LoVo (cell line): ENCODE data around the gene ECPAS.
"Not testable (repeated sequence)": the region's sequence is repeated elsewhere in the genome, so short reads cannot be mapped to it uniquely, and the experiment has no call there.

Source experiments
- DNase-seq: peaks from one replicate; pipeline ENCODE4 v3.0.0-alpha.2; 2016; ENCODE audit warnings: low spot score

Gene ECPAS, protein sequence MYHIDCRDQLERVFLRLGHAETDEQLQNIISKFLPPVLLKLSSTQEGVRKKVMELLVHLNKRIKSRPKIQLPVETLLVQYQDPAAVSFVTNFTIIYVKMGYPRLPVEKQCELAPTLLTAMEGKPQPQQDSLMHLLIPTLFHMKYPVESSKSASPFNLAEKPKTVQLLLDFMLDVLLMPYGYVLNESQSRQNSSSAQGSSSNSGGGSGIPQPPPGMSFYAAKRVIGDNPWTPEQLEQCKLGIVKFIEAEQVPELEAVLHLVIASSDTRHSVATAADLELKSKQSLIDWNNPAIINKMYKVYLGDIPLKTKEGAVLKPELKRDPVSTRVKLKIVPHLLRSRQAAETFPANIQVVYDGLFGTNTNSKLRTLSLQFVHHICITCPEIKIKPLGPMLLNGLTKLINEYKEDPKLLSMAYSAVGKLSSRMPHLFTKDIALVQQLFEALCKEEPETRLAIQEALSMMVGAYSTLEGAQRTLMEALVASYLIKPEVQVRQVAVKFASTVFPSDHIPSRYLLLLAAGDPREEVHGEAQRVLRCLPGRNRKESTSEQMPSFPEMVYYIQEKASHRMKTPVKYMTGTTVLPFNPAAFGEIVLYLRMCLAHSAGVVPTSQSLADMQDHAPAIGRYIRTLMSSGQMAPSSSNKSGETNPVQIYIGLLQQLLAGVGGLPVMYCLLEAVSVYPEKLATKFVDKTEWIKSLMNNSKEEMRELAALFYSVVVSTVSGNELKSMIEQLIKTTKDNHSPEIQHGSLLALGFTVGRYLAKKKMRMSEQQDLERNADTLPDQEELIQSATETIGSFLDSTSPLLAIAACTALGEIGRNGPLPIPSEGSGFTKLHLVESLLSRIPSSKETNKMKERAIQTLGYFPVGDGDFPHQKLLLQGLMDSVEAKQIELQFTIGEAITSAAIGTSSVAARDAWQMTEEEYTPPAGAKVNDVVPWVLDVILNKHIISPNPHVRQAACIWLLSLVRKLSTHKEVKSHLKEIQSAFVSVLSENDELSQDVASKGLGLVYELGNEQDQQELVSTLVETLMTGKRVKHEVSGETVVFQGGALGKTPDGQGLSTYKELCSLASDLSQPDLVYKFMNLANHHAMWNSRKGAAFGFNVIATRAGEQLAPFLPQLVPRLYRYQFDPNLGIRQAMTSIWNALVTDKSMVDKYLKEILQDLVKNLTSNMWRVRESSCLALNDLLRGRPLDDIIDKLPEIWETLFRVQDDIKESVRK (N-terminal part only)

GRCh38 chr9:111483858-111484571 is at the start of gene ECPAS:
Gene ECPAS (minus strand): TSS chr9:111484383. CDS start chr9:111472918, 11,465 bp downstream.
- peak; percentile 81 for DNase-seq

GRCh38 chr9:111533099-111533790 is 49.1 kb upstream of the ECPAS start:
- DNase-seq = no peak

DNA sequence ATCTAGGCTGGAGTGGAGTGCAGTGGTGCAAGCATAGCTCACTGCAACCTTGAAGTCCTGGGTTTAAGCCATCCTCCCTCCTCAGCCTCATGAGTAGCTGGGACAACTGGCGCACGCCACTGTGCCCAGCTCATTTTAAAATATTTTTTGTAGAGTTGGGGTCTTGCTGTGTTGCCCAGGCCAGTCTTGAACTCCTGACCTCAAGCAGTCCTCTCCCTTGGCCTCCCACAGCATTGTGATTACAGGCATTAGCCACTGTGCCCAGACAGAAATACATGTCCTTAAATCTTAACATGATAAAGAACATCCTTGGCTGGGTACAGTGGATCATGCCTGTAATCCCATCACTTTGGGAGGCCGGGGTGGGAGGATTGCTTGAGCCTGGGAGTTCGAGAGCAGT is 47.5 kb upstream of the ECPAS start:
- DNase-seq = no peak

DNA sequence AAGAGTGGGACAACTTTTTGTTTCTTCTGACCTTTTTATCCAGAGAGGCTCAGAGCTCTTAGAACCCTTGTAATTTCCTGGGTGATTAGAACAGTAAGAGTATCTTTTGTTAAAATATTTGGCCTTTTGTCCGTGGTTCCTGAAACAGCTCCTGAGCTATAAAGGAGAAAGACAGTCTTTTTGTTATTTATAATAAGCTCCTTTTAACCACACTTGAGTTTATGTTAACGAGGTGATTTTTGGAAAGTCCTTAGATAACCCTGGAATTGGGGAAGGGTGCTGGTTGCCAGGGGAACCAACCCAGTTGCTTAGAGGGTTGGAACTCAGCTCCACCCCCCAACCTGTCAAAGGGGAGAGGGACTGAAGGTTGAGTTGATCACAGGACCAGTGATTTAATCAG is 45.6 kb upstream of the ECPAS start:
- no peak for DNase-seq

DNA sequence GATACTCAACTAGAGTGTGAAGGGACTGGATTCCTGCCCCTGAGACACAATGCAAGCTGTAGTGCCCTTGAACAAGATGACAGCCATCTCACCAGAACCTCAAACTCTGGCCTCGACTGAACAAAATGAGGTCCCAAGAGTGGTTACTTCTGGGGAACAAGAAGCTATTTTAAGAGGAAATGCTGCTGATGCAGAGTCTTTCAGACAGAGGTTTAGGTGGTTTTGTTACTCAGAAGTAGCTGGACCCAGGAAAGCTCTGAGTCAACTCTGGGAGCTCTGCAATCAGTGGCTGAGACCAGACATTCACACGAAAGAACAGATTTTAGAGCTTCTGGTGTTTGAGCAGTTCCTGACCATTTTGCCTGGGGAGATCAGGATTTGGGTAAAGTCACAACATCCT is 43.2 kb upstream of the ECPAS start:
- no peak for DNase-seq

GRCh38 chr9:111525056-111525977 is 41.1 kb upstream of the ECPAS start, which contains the start of gene ZNF483:
Gene ZNF483 (plus strand): TSS chr9:111525179. CDS start chr9:111527396, 2,217 bp downstream.
- DNase-seq = peak; percentile 59

GRCh38 chr9:111524731-111525055 is 40.5 kb upstream of the ECPAS start:
- DNase-seq = no peak

DNA sequence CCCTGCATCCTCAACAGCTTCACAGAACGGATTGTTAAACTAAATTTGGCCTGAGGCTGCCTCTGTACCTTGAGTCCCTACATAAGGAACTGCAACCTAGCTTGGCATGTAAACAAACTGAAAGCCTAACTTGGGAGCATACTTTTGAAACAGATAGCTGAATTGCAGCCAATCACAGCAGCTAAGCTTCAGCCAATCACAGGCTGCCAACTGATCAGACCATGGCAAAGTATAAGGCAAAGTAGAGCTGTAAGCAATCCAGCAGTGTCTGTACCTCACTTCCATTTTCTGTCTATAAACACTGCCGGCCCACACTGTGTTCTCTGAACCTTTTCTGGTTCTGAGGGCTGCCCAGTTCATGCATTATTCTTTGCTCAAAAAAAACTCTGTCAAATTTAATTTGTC is 31.9 kb upstream of the ECPAS start:
- DNase-seq = no peak

DNA sequence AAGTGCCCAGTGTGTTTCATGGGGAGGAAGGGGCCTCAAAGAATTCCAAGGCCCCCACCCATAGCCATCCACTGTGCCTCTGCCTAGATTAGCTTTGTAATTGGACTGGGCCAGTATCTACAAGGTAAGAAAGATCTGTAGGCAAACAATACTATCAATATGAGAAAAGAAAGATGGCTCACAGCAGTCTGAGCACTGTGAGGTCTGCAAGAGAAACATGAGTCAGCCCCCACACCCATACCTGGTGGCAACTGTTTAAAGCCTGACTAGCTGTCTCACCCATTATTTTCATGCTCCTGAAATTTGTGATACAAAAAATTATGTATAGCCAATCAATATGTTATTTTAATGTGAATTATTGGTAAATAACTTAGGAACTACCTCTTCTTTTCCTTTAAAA is 30.8 kb upstream of the ECPAS start:
- DNase-seq = no peak

DNA sequence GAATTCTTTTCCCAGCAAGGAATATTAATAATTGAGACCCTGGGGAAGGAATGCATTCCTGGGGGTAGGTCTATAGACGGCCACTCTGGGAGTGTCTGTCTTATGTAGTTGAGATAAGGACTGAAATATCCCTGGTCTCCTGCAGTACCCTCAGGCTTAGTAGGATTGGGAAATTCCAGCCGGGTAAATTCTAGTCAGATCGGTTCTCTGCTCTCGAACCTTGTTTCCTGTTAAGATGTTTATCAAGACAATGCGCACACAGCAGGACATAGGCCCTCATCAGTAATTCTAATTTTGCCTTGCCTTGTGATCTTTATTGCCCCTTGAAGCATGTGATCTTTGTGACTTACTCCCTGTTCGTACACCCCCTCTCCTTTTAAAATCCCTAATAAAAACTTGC is 27.4 kb upstream of the ECPAS start:
- DNase-seq = not testable (repeated sequence)

- DNase-seq = no peak
Measured at GRCh38 chr9:111502506-111502905, 18.3 kb upstream of the ECPAS start.

DNA sequence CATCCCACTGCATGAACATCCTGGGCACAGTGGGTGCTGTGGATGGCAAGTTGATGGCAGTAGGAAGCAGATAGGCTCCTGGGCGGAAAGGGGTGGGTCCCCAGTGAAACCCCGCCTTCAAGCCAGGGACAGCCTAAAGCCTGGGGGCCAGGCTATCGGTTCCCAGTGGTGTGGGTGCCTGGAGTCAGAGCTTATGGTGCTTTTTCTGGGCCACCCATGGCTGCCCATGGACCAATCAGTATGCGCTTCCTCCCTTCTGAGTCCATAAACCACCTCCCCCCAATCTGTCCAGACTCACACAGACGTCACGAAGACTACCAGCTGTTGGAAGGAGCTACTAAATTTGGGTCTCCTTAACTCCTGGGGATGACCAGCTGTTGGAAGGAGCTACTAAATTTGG is 17.5 kb upstream of the ECPAS start:
- DNase-seq = no peak

DNA sequence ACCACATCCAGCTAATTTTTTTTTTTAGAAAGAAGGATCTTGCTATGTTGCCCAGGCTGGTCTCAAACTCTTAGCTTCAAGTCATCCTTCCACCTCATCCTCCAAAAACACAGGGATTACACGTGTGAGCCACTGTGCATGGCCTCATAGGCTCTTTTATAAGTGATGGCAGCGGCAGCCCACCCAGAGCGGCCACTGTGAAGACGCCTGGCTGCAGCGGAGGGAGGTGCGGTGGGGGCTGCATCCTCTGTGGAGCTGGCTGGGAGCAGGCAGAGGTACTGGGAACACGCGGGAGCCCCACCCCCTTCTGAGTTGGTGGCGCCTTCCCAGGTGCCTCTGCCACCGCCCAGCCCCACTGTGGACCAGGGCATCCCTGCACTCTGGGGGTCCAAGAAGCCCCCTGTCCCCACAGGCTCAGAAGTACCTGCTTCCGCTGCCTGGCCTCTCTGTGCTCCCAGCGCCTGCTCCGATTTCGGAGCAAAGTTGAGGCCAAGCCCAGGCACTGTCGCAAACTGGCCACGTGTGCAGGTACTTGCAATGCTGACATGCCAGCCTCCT is 16.9 kb upstream of the ECPAS start:
- no peak for DNase-seq

GRCh38 chr9:111497196-111497595 is 13.0 kb upstream of the ECPAS start:
- not testable (repeated sequence) for DNase-seq

GRCh38 chr9:111484572-111484894 is 350 bp upstream of the ECPAS start:
- DNase-seq = peak; percentile 29

DNA sequence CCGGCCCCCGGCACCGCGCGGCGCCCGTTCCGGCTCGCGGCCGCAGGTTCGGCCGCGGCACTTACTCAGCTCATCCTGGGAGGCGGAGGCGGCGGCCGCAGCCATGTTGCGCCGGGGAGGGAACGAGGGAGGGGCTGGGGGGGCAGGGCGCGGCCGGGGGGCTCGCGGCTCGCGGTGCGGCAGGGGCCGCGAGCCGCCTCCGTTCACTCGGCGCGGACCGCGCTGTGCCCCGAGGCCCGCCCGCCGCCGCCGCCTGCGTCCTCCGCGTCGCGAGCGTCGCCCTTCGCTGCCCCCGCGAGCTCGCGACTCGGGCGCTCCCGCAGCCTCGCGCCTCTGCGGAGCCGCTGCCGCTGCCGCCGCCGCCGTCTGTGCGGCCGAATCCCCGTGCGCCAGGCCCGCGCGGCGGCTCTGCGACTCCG is 735 bp downstream of the ECPAS start:
- peak; percentile 40 for DNase-seq

DNA sequence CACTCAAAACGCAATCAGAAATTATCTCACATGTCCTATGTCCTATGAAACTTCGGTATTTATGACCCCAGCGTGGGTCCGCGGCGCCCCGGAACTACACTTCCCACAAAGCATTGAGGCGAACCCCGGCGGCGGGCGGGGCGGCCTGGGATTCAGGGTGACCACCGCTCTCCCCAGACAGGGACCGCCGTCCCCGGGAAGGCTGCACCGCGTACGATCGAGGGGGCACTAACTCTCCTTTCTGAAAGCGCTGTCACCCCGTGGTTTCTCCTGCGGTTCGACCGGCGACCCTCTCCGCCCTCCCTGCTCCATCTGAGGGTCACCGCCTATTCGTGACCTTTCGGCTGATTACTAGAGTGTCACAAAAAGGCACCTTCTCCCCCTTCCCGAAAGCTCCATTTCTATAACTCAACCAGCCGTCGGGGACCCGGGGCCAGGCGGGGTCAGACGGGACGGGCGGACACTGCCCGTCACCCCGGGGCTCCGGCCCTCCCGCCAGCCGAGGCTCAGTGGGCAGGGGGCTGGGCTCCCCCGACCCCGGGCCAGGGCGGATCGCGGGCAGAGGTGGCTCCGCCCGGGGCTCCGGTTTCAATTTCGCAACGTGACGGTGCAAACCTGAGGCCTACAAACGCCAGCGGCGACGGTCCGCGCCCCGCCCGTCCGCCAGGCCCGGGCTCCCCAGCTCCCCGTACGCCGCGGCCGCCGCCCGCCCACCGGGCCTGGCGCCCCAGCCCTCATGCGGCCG is 1.3 kb downstream of the ECPAS start:
- DNase-seq = peak; percentile 75

GRCh38 chr9:111481885-111482636 is 2.1 kb downstream of the ECPAS start:
- DNase-seq = no peak
